IMR-90 (cell line): Measurements from ENCODE around the gene THADA. TPM values are rescaled to one million over a fixed set of nuclear protein-coding genes. Genes with fewer than 3 reads are reported as not detected.

Experiments used
- ATAC-seq: fragments of 200-7000 bp; cut with Tn5 transposase; 2 replicates; pipeline ENCODE4 v1.9.1; 2020; ENCODE audit warnings: low read depth, mild to moderate bottlenecking, moderate library complexity
- BruUV-seq: library from RNA; stranded (reverse); fragments of 400-500 nt; replicated peaks from 2 replicates; lab custom pipeline; 2021; lab: Mats Ljungman, UMichigan
- CTCF ChIA-PET: fragments of 300-600 bp; formaldehyde crosslinking; extraction: SDS; loops from one replicate; lab custom pipeline; 2021; ENCODE audit warnings: antibody characterized with exemption; lab: Yijun Ruan, JAX
- POLR2A ChIA-PET: fragments of 300-600 bp; sonication (Branson Sonifier 250); formaldehyde crosslinking; loops from one replicate; lab custom pipeline; 2022; ENCODE audit warnings: antibody characterized with exemption; ENCODE audit not compliant: unreplicated experiment; lab: Charles Lee
- DNase-seq: peaks from one replicate; pipeline ENCODE4 v3.0.0; 2013
- H2AFZ ChIP-seq: replicated peaks from 2 replicates; pipeline ENCODE3; 2013; ENCODE audit warnings: low read length, mild to moderate bottlenecking; ENCODE audit not compliant: poor library complexity
- H2AK5ac ChIP-seq: 2 replicates; pipeline ENCODE4 v1.6.1; 2013; ENCODE audit warnings: low read depth, low read length, inconsistent platforms
- H2AK9ac ChIP-seq: replicated peaks from 2 replicates; pipeline ENCODE3; 2013; ENCODE audit warnings: mild to moderate bottlenecking, low read depth, low read length, moderate library complexity; ENCODE audit not compliant: poor library complexity
- H2BK120ac ChIP-seq: 2 replicates; pipeline ENCODE4 v1.6.1; 2013; ENCODE audit warnings: low read depth, low read length, inconsistent platforms
- H2BK15ac ChIP-seq: 3 replicates; pipeline ENCODE4 v1.6.1; 2013; ENCODE audit warnings: low read depth, low read length, inconsistent platforms
- H2BK20ac ChIP-seq: 2 replicates; pipeline ENCODE4 v1.6.1; 2013; ENCODE audit warnings: low read depth, mild to moderate bottlenecking, inconsistent platforms, low read length, moderate library complexity
- H2BK5ac ChIP-seq: 2 replicates; pipeline ENCODE4 v1.6.1; 2013; ENCODE audit warnings: mild to moderate bottlenecking, low read depth, low read length, inconsistent platforms; ENCODE audit not compliant: poor library complexity, severe bottlenecking
- H3K14ac ChIP-seq: replicated peaks from 2 replicates; pipeline ENCODE4 v1.6.1; 2013; ENCODE audit warnings: low read depth, low read length, inconsistent platforms
- H3K18ac ChIP-seq: 2 replicates; pipeline ENCODE4 v1.6.1; 2013; ENCODE audit warnings: low read depth, low read length, control low read depth
- H3K23ac ChIP-seq: 2 replicates; pipeline ENCODE4 v1.6.1; 2013; ENCODE audit warnings: low read depth, low read length, inconsistent platforms
- H3K27ac ChIP-seq: 2 replicates; pipeline ENCODE4 v1.5.1; 2013; ENCODE audit warnings: mild to moderate bottlenecking, control low read depth, low read length; ENCODE audit not compliant: insufficient read depth
- H3K27me3 ChIP-seq: 2 replicates; pipeline ENCODE4 v1.6.1; 2013; ENCODE audit warnings: low read length; ENCODE audit not compliant: control insufficient read depth, insufficient read depth
- H3K36me3 ChIP-seq: 2 replicates; pipeline ENCODE4 v1.6.1; 2013; ENCODE audit warnings: low read length, mixed read lengths; ENCODE audit not compliant: control insufficient read depth, insufficient read depth
- H3K4ac ChIP-seq: 2 replicates; pipeline ENCODE4 v1.6.1; 2013; ENCODE audit warnings: low read depth, low read length, inconsistent platforms
- H3K4me1 ChIP-seq: 2 replicates; pipeline ENCODE4 v1.6.1; 2013; ENCODE audit warnings: low read length, mixed read lengths; ENCODE audit not compliant: control insufficient read depth, insufficient read depth
- H3K4me2 ChIP-seq: 2 replicates; pipeline ENCODE4 v1.6.1; 2013; ENCODE audit warnings: low read depth, mild to moderate bottlenecking, control low read depth, low read length, moderate library complexity
- H3K4me3 ChIP-seq: 2 replicates; pipeline ENCODE4 v1.5.1; 2013; ENCODE audit warnings: low read depth, mild to moderate bottlenecking, control low read depth, low read length, moderate library complexity; ENCODE audit not compliant: insufficient read depth
- H3K56ac ChIP-seq: 2 replicates; pipeline ENCODE4 v1.6.1; 2013; ENCODE audit warnings: low read length, inconsistent platforms; ENCODE audit not compliant: insufficient read depth; ENCODE audit errors: extremely low read depth
- H3K79me1 ChIP-seq, 2 experiments: 2 replicates each; pipeline ENCODE4 v1.6.1; 2013; ENCODE audit warnings: low read length in 2 of 2, inconsistent platforms in 1 of 2, low read depth in 1 of 2
- H3K9ac ChIP-seq: 2 replicates; pipeline ENCODE4 v1.6.1; 2013; ENCODE audit warnings: low read depth, low read length, control low read depth
- H3K9me1 ChIP-seq: 2 replicates; pipeline ENCODE4 v1.6.1; 2013; ENCODE audit warnings: low read length, inconsistent platforms; ENCODE audit not compliant: insufficient read depth
- H3K9me3 ChIP-seq: 2 replicates; pipeline ENCODE4 v1.6.1; 2013; ENCODE audit warnings: low read length; ENCODE audit not compliant: control insufficient read depth, insufficient read depth
- H4K20me1 ChIP-seq: 2 replicates; pipeline ENCODE4 v1.6.1; 2013; ENCODE audit warnings: low read length, inconsistent platforms; ENCODE audit not compliant: insufficient read depth
- H4K5ac ChIP-seq: 2 replicates; pipeline ENCODE4 v1.6.1; 2013; ENCODE audit warnings: mild to moderate bottlenecking, low read depth, low read length, control low read depth
- H4K8ac ChIP-seq, 2 experiments: 2 replicates each; pipeline ENCODE4 v1.6.1; 2013; ENCODE audit warnings: low read depth in 2 of 2, low read length in 2 of 2, control low read depth in 1 of 2, inconsistent platforms in 1 of 2
- H4K91ac ChIP-seq: 2 replicates; pipeline ENCODE4 v1.6.1; 2013; ENCODE audit warnings: low read depth, low read length, inconsistent platforms; ENCODE audit not compliant: insufficient read depth
- BHLHE40 ChIP-seq: fragments of 150-350 bp; IDR thresholded peaks from 2 replicates; pipeline ENCODE4 v1.6.1; 2016; ENCODE audit warnings: mild to moderate bottlenecking, low read depth, low read length
- CEBPB ChIP-seq: IDR thresholded peaks from 2 replicates; pipeline ENCODE4 v1.6.1; 2012; ENCODE audit warnings: low read depth, low read length, improper control_type of control experiment
- CHD1 ChIP-seq: IDR thresholded peaks from 2 replicates; pipeline ENCODE4 v1.6.1; 2012; ENCODE audit warnings: low read depth, low read length, improper control_type of control experiment
- CTCF ChIP-seq: conservative IDR thresholded peaks from 2 replicates; pipeline ENCODE4 v1.5.1; 2012; ENCODE audit warnings: mild to moderate bottlenecking, low read depth, low read length, improper control_type of control experiment
- ELK1 ChIP-seq: fragments of 150-350 bp; IDR thresholded peaks from 2 replicates; pipeline ENCODE4 v1.6.1; 2016; ENCODE audit warnings: low read depth, mild to moderate bottlenecking, low read length, moderate library complexity, borderline replicate concordance
- FOS ChIP-seq: fragments of 150-350 bp; IDR thresholded peaks from 2 replicates; pipeline ENCODE4 v1.6.1; 2016; ENCODE audit warnings: low read depth, low read length
- MAFK ChIP-seq: IDR thresholded peaks from 2 replicates; pipeline ENCODE4 v1.6.1; 2012; ENCODE audit warnings: low read depth, low read length, improper control_type of control experiment
- MAZ ChIP-seq: IDR thresholded peaks from 2 replicates; pipeline ENCODE4 v1.6.1; 2012; ENCODE audit warnings: low read depth, mild to moderate bottlenecking, low read length, improper control_type of control experiment, moderate library complexity, borderline replicate concordance
- MXI1 ChIP-seq: IDR thresholded peaks from 2 replicates; pipeline ENCODE4 v1.6.1; 2012; ENCODE audit warnings: low read depth, mild to moderate bottlenecking, low read length, moderate library complexity, borderline replicate concordance
- NFE2L2 ChIP-seq: fragments of 150-350 bp; IDR thresholded peaks from 2 replicates; pipeline ENCODE4 v1.6.1; 2016; ENCODE audit warnings: low read depth, mild to moderate bottlenecking, low read length
- POLR2A ChIP-seq: IDR thresholded peaks from 2 replicates; pipeline ENCODE4 v1.6.1; 2012; ENCODE audit warnings: mild to moderate bottlenecking, low read depth, low read length
- RAD21 ChIP-seq: IDR thresholded peaks from 2 replicates; pipeline ENCODE4 v1.6.1; 2012; ENCODE audit warnings: low read length, improper control_type of control experiment
- RCOR1 ChIP-seq: IDR thresholded peaks from 2 replicates; pipeline ENCODE4 v1.6.1; 2012; ENCODE audit warnings: mild to moderate bottlenecking, low read length, improper control_type of control experiment; ENCODE audit not compliant: insufficient replicate concordance
- RFX5 ChIP-seq: IDR thresholded peaks from 2 replicates; pipeline ENCODE4 v1.8.0; 2012; ENCODE audit warnings: low read depth, mild to moderate bottlenecking, low read length, moderate library complexity
- SMC3 ChIP-seq: fragments of 150-350 bp; IDR thresholded peaks from 2 replicates; pipeline ENCODE4 v1.6.1; 2016; ENCODE audit warnings: low read depth, mild to moderate bottlenecking, antibody characterized with exemption, low read length, moderate library complexity
- USF2 ChIP-seq: fragments of 150-350 bp; IDR thresholded peaks from 2 replicates; pipeline ENCODE4 v1.6.1; 2017; ENCODE audit warnings: mild to moderate bottlenecking, antibody characterized with exemption, low read length, low read depth
- WGBS, 2 experiments: methylation state at CpG; one replicate each; pipeline versions ENCODE4 v1.1.5 to v1.1.7; 2013; ENCODE audit warnings: missing lambda C conversion rate in 2 of 2; ENCODE audit not compliant: insufficient read length in 1 of 2; ENCODE audit errors: extremely low coverage in 2 of 2; 5-methylcytosine and 5-hydroxymethylcytosine counted together
- dilution Hi-C: fragments of 300-500 bp; cut with HindIII; formaldehyde crosslinking; loops from one replicate; pipeline ENCODE4 v1.14.3; 2018; ENCODE audit warnings: low sequenced_read_pairs; ENCODE audit not compliant: unreplicated experiment
- in situ Hi-C: fragments of 300-500 bp; cut with MboI; formaldehyde crosslinking; loops from 3 replicates; pipeline ENCODE4 v1.14.3; 2019; ENCODE audit warnings: low sequenced_read_pairs, inconsistent platforms, mixed read lengths
- intact Hi-C: fragments of 100-400 bp; cut with micrococcal nuclease; formaldehyde crosslinking; loops from 2 replicates; pipeline ENCODE4 v1.10.0; 2022
- polyA plus RNA-seq, 3 experiments: library from polyadenylated mRNA; depleted of rRNA; stranded (reverse); fragments of >200 nt; gene quantifications; 2 replicates each; pipeline ENCODE4 v1.2.3, GENCODE V29; 2012; ENCODE audit warnings: low replicate concordance in 1 of 3
- total RNA-seq: library from RNA; depleted of rRNA; stranded (reverse); fragments of >200 nt; gene quantifications from 2 replicates; pipeline ENCODE4 v1.2.3, GENCODE V29; 2012

THADA gene
- total and polyA plus RNA-seq, 2 of the 4 experiments (the other 2 are of a cell fraction) = 10.5 to 21.3 TPM

- H3K4me3 ChIP-seq = no peak overlapping the region
- no peak overlapping the region for H2BK15ac ChIP-seq
- intact Hi-C loops = no loop called here
- H3K36me3 ChIP-seq = peaks cover 10% of the 10 kb centered on the region
- H2BK5ac ChIP-seq = no peak overlapping the region
- no peak overlapping the region for H3K18ac ChIP-seq
- H2BK20ac ChIP-seq = no peak overlapping the region
- no peak for ATAC-seq
- no peaks in the 10 kb centered on the region for H4K20me1 ChIP-seq
- no peak overlapping the region for H3K9ac ChIP-seq
- BruUV-seq = no TSS peak
- TF ChIP-seq BHLHE40 (no peak), SMC3 (no peak), CTCF (no peak), MAZ (no peak), RAD21 (no peak), RFX5 (no peak), USF2 (no peak), CHD1 (no peak), ELK1 (no peak), FOS (no peak), NFE2L2 (no peak), MXI1 (no peak), POLR2A (no peak), CEBPB (no peak), MAFK (no peak), RCOR1 (no peak)
- H3K27me3 ChIP-seq = no peaks in the 10 kb centered on the region
- H3K4ac ChIP-seq = no peak overlapping the region
- H4K91ac ChIP-seq = no peak overlapping the region
- no peak overlapping the region for H2AK9ac ChIP-seq
- no peak overlapping the region for H3K14ac ChIP-seq
- ChIA-PET POLR2A (no interaction called here), CTCF (interaction anchor here (0.8 to 1.6 kb wide), 2 partner anchors 9 to 20 kb away, joined by 3 read pairs; no protein-coding TSS in a partner anchor)
- H2AFZ ChIP-seq = no peak overlapping the region
- H3K79me1 ChIP-seq = 0 out of 4 replicates have a peak, but pooled peaks cover 0 to 3% of the 10 kb centered on the region in 2 experiments
- dilution Hi-C loops = no loop called here
- in situ Hi-C loops = loop anchor here (25.0 kb wide), 1 partner anchor 720 kb away; no protein-coding TSS in a partner anchor
- no peak overlapping the region for H2AK5ac ChIP-seq
- H4K8ac ChIP-seq = no peak overlapping the region
- 0 out of 2 replicates have a peak, but pooled peaks cover 2% of the 10 kb centered on the region for H3K4me1 ChIP-seq
- no peak overlapping the region for H3K56ac ChIP-seq
- DNase-seq = no peak
- no peak overlapping the region for H2BK120ac ChIP-seq
- no peaks in the 10 kb centered on the region; the same call in 1 of the 2 replicates for H3K9me1 ChIP-seq
- WGBS, 2 experiments = no CpG with 5 or more reads among the region's 1 CpG
- H3K4me2 ChIP-seq = no peak overlapping the region
- no peak overlapping the region for H4K5ac ChIP-seq
- H3K27ac ChIP-seq = no peak overlapping the region
- H3K9me3 ChIP-seq = no peaks in the 10 kb centered on the region
- no peak overlapping the region for H3K23ac ChIP-seq
Measured at GRCh38 chr2:43557196-43557595, 38.6 kb downstream of the THADA start.
